GM23338 (cell line): Measurements from ENCODE around the gene SLC16A2. TPM values are rescaled to one million over a fixed set of nuclear protein-coding genes. Genes with fewer than 3 reads are reported as not detected.

Source experiments
- ATAC-seq: fragments of 200-7000 bp; cut with Tn5 transposase; 3 replicates; pipeline ENCODE4 v1.9.1; 2020
- DNase-seq: peaks from one replicate; pipeline ENCODE4 v3.0.0-alpha.2; 2015; ENCODE audit warnings: low spot score
- H2AFZ ChIP-seq: fragments of 200-600 bp; sonication (generic); 2 replicates; pipeline ENCODE4 v1.8.0; 2016; ENCODE audit warnings: antibody characterized with exemption, mild to moderate bottlenecking, moderate library complexity
- H3F3A ChIP-seq: fragments of 200-600 bp; sonication (generic); replicated peaks from 2 replicates; pipeline ENCODE4 v1.8.0; 2017; ENCODE audit warnings: antibody characterized with exemption, mixed run types, low read depth
- H3K27ac ChIP-seq: fragments of 200-600 bp; sonication (generic); 2 replicates; pipeline ENCODE4 v1.6.1; 2016; ENCODE audit warnings: low read depth
- H3K27me3 ChIP-seq: fragments of 200-600 bp; sonication (generic); 2 replicates; pipeline ENCODE4 v1.8.0; 2016; ENCODE audit warnings: mild to moderate bottlenecking, mixed run types, moderate library complexity; ENCODE audit not compliant: insufficient read depth
- H3K36me3 ChIP-seq: fragments of 200-600 bp; sonication (generic); 2 replicates; pipeline ENCODE4 v1.8.0; 2016; ENCODE audit warnings: mild to moderate bottlenecking; ENCODE audit not compliant: insufficient read depth
- H3K4me1 ChIP-seq: fragments of 200-600 bp; sonication (generic); 2 replicates; pipeline ENCODE4 v1.8.0; 2016; ENCODE audit warnings: mild to moderate bottlenecking, moderate library complexity; ENCODE audit not compliant: insufficient read depth
- H3K4me2 ChIP-seq: fragments of 200-600 bp; sonication (generic); 2 replicates; pipeline ENCODE4 v1.7.1; 2017; ENCODE audit warnings: mixed run types
- H3K4me3 ChIP-seq: fragments of 200-600 bp; sonication (generic); 2 replicates; pipeline ENCODE4 v1.6.1; 2016; ENCODE audit warnings: mixed run types
- H3K79me2 ChIP-seq: fragments of 200-600 bp; sonication (generic); replicated peaks from 2 replicates; pipeline ENCODE4 v1.8.0; 2017; ENCODE audit warnings: mild to moderate bottlenecking; ENCODE audit not compliant: insufficient read depth
- H3K9me2 ChIP-seq: fragments of 200-600 bp; sonication (generic); 2 replicates; pipeline ENCODE4 v1.8.0; 2017; ENCODE audit not compliant: insufficient read depth
- H4K20me1 ChIP-seq: fragments of 200-600 bp; sonication (generic); replicated peaks from 2 replicates; pipeline ENCODE4 v1.8.0; 2017; ENCODE audit warnings: mild to moderate bottlenecking; ENCODE audit not compliant: insufficient read depth
- H3K27ac Mint-ChIP-seq: 2 replicates; pipeline ENCODE4 v1.8.0; 2020; ENCODE audit warnings: inconsistent platforms, mild to moderate bottlenecking, moderate library complexity, mixed read lengths
- H3K27me3 Mint-ChIP-seq: 3 replicates; pipeline ENCODE4 v1.8.0; 2022; ENCODE audit warnings: low read depth, mild to moderate bottlenecking, moderate library complexity, mixed read lengths, inconsistent platforms; ENCODE audit not compliant: insufficient read depth, poor library complexity
- H3K36me3 Mint-ChIP-seq: 3 replicates; pipeline ENCODE4 v1.8.0; 2021; ENCODE audit warnings: low read depth, mild to moderate bottlenecking, inconsistent platforms, moderate library complexity, mixed read lengths
- H3K4me1 Mint-ChIP-seq: 3 replicates; pipeline ENCODE4 v1.8.0; 2020; ENCODE audit warnings: mild to moderate bottlenecking, inconsistent platforms, mixed read lengths
- H3K4me3 Mint-ChIP-seq: 3 replicates; pipeline ENCODE4 v1.8.0; 2021; ENCODE audit warnings: moderate library complexity, mild to moderate bottlenecking, inconsistent platforms, mixed read lengths
- H3K9me3 Mint-ChIP-seq: 3 replicates; pipeline ENCODE4 v1.8.0; 2020; ENCODE audit warnings: moderate library complexity, mild to moderate bottlenecking, inconsistent platforms, mixed read lengths
- CREB1 ChIP-seq: fragments of 250-450 bp; sonication (Bioruptor Pico); IDR thresholded peaks from 2 replicates; pipeline ENCODE4 v1.5.0; 2020; ENCODE audit warnings: low read depth, mild to moderate bottlenecking, moderate library complexity
- EZH2 ChIP-seq: fragments of 200-600 bp; sonication (generic); IDR thresholded peaks from one replicate; pipeline ENCODE4 v1.8.0; 2017; ENCODE audit warnings: antibody characterized with exemption, mild to moderate bottlenecking, low read depth; ENCODE audit not compliant: unreplicated experiment
- EZH2phosphoT487 ChIP-seq: fragments of 200-600 bp; sonication (generic); IDR thresholded peaks from one replicate; pipeline ENCODE4 v1.8.1; 2018; ENCODE audit warnings: antibody characterized with exemption; ENCODE audit not compliant: unreplicated experiment
- JUNB ChIP-seq: IDR thresholded peaks from one replicate; pipeline ENCODE4 v1.6.1; 2016; ENCODE audit warnings: antibody characterized with exemption; ENCODE audit not compliant: unreplicated experiment
- NANOG ChIP-seq: IDR thresholded peaks from 2 replicates; pipeline ENCODE4 v1.6.1; 2016; ENCODE audit warnings: antibody characterized with exemption, borderline replicate concordance
- POLR2AphosphoS5 ChIP-seq: IDR thresholded peaks from 2 replicates; pipeline ENCODE4 v1.6.1; 2016; ENCODE audit warnings: antibody characterized with exemption, low read depth
- STAT1 ChIP-seq: IDR thresholded peaks from one replicate; pipeline ENCODE4 v1.6.1; 2016; ENCODE audit warnings: antibody characterized with exemption; ENCODE audit not compliant: unreplicated experiment
- ZNF114 ChIP-seq: fragments of 250-450 bp; sonication (Bioruptor Pico); IDR thresholded peaks from 2 replicates; pipeline ENCODE4 v1.5.0; 2020; ENCODE audit warnings: mild to moderate bottlenecking, moderate library complexity
- ZNF331 ChIP-seq: fragments of 250-450 bp; sonication (Bioruptor Pico); IDR thresholded peaks from 2 replicates; pipeline ENCODE4 v1.5.0; 2020; ENCODE audit warnings: low read depth, mild to moderate bottlenecking, moderate library complexity
- polyA plus RNA-seq: library from polyadenylated mRNA; unstranded; fragments of >200 nt; fragmentation: Nextera tagmentation; extraction: Ambion mirVana; gene quantifications from 2 replicates; pipeline ENCODE4 v1.2.1, GENCODE V29; 2016
- total RNA-seq: library from RNA; depleted of rRNA; stranded (reverse); fragments of >200 nt; shearing (Covaris generic); gene quantifications from 2 replicates; pipeline ENCODE4 v1.2.3, GENCODE V29; 2014
- TF ChIP-seq, protein P1 (sequence below): IDR thresholded peaks from 2 replicates; pipeline ENCODE4 v1.6.1; 2016; ENCODE audit warnings: antibody characterized with exemption
- TF ChIP-seq, protein P2 (sequence below): fragments of 250-450 bp; sonication (Bioruptor Pico); IDR thresholded peaks from 2 replicates; pipeline ENCODE4 v1.5.0; 2020; ENCODE audit warnings: mild to moderate bottlenecking, moderate library complexity
- TF ChIP-seq, protein P3 (sequence below): IDR thresholded peaks from one replicate; pipeline ENCODE4 v1.6.1; 2018; ENCODE audit warnings: antibody characterized with exemption; ENCODE audit not compliant: unreplicated experiment
- TF ChIP-seq, protein P4 (sequence below), 2 experiments: fragments of 200-600 bp in 1 of 2; sonication (generic) in 1 of 2; conservative IDR thresholded peaks; 2 replicates each; pipeline versions ENCODE4 v1.5.1 to v1.6.1; 2016 to 2017; ENCODE audit warnings: antibody characterized with exemption in 2 of 2, low read depth in 2 of 2, mild to moderate bottlenecking in 2 of 2, moderate library complexity in 1 of 2

The SLC16A2 gene
- total and polyA plus RNA-seq, 2 experiments from 2014 or later: 11.1 to 27.9 TPM

DNA sequence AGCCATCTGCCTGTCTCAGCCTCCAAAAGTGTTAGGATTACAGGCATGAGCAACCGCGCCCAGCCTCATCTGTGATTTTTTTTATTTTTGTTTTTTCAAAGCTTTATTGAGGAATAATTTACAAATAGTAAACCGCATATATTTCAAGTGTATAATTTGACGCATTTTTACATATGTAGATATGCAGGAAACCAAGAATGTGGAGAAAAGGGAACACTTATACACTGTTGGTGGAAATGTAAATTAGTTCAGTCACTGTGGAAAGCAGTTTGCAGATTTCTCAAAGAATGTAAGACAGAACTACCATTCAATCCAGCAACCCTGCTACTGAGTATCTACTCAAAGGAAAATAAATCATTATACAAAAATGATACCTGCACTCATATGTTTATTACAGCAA, 85.9 kb downstream of the SLC16A2 start:
- H3K79me2 ChIP-seq: no peaks in the 10 kb centered on the region
- H2AFZ ChIP-seq: no peak overlapping the region
- H3K36me3 ChIP-seq: no peaks in the 10 kb centered on the region
- H3K4me1 ChIP-seq: no peaks in the 10 kb centered on the region
- no peak overlapping the region for H3K4me2 ChIP-seq
- no peak for DNase-seq
- H3K27me3 ChIP-seq: no peaks in the 10 kb centered on the region
- H3K4me1 Mint-ChIP-seq: 0 out of 3 replicates have a peak, but pooled peaks cover 4% of the 10 kb centered on the region
- no peaks in the 10 kb centered on the region for H3F3A ChIP-seq
- no peak overlapping the region for H3K4me3 ChIP-seq
- H3K9me2 ChIP-seq: no peaks in the 10 kb centered on the region
- H3K27ac ChIP-seq: no peak overlapping the region
- H3K27ac Mint-ChIP-seq: no peak overlapping the region
- H3K27me3 Mint-ChIP-seq: no peaks in the 10 kb centered on the region
- H3K36me3 Mint-ChIP-seq: no peaks in the 10 kb centered on the region
- no peak for TF ChIP-seq EZH2
- TF ChIP-seq CREB1 (CRISPR knock-in tag): no peak
- TF ChIP-seq, protein P1, sequence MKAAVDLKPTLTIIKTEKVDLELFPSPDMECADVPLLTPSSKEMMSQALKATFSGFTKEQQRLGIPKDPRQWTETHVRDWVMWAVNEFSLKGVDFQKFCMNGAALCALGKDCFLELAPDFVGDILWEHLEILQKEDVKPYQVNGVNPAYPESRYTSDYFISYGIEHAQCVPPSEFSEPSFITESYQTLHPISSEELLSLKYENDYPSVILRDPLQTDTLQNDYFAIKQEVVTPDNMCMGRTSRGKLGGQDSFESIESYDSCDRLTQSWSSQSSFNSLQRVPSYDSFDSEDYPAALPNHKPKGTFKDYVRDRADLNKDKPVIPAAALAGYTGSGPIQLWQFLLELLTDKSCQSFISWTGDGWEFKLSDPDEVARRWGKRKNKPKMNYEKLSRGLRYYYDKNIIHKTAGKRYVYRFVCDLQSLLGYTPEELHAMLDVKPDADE: no peak
- TF ChIP-seq, protein P2, sequence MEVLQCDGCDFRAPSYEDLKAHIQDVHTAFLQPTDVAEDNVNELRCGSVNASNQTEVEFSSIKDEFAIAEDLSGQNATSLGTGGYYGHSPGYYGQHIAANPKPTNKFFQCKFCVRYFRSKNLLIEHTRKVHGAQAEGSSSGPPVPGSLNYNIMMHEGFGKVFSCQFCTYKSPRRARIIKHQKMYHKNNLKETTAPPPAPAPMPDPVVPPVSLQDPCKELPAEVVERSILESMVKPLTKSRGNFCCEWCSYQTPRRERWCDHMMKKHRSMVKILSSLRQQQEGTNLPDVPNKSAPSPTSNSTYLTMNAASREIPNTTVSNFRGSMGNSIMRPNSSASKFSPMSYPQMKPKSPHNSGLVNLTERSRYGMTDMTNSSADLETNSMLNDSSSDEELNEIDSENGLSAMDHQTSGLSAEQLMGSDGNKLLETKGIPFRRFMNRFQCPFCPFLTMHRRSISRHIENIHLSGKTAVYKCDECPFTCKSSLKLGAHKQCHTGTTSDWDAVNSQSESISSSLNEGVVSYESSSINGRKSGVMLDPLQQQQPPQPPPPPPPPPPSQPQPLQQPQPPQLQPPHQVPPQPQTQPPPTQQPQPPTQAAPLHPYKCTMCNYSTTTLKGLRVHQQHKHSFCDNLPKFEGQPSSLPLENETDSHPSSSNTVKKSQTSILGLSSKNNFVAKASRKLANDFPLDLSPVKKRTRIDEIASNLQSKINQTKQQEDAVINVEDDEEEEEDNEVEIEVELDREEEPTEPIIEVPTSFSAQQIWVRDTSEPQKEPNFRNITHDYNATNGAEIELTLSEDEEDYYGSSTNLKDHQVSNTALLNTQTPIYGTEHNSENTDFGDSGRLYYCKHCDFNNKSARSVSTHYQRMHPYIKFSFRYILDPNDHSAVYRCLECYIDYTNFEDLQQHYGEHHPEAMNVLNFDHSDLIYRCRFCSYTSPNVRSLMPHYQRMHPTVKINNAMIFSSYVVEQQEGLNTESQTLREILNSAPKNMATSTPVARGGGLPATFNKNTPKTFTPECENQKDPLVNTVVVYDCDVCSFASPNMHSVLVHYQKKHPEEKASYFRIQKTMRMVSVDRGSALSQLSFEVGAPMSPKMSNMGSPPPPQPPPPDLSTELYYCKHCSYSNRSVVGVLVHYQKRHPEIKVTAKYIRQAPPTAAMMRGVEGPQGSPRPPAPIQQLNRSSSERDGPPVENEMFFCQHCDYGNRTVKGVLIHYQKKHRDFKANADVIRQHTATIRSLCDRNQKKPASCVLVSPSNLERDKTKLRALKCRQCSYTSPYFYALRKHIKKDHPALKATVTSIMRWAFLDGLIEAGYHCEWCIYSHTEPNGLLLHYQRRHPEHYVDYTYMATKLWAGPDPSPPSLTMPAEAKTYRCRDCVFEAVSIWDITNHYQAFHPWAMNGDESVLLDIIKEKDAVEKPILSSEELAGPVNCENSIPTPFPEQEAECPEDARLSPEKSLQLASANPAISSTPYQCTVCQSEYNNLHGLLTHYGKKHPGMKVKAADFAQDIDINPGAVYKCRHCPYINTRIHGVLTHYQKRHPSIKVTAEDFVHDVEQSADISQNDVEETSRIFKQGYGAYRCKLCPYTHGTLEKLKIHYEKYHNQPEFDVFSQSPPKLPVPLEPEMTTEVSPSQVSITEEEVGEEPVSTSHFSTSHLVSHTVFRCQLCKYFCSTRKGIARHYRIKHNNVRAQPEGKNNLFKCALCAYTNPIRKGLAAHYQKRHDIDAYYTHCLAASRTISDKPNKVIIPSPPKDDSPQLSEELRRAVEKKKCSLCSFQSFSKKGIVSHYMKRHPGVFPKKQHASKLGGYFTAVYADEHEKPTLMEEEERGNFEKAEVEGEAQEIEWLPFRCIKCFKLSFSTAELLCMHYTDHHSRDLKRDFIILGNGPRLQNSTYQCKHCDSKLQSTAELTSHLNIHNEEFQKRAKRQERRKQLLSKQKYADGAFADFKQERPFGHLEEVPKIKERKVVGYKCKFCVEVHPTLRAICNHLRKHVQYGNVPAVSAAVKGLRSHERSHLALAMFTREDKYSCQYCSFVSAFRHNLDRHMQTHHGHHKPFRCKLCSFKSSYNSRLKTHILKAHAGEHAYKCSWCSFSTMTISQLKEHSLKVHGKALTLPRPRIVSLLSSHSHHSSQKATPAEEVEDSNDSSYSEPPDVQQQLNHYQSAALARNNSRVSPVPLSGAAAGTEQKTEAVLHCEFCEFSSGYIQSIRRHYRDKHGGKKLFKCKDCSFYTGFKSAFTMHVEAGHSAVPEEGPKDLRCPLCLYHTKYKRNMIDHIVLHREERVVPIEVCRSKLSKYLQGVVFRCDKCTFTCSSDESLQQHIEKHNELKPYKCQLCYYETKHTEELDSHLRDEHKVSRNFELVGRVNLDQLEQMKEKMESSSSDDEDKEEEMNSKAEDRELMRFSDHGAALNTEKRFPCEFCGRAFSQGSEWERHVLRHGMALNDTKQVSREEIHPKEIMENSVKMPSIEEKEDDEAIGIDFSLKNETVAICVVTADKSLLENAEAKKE (CRISPR knock-in tag): no peak
- TF ChIP-seq EZH2phosphoT487: no peak
- no peak for TF ChIP-seq ZNF331 (CRISPR knock-in tag)
- no peak for TF ChIP-seq STAT1
- no peak for TF ChIP-seq NANOG
- TF ChIP-seq JUNB: no peak
- TF ChIP-seq, protein P3, sequence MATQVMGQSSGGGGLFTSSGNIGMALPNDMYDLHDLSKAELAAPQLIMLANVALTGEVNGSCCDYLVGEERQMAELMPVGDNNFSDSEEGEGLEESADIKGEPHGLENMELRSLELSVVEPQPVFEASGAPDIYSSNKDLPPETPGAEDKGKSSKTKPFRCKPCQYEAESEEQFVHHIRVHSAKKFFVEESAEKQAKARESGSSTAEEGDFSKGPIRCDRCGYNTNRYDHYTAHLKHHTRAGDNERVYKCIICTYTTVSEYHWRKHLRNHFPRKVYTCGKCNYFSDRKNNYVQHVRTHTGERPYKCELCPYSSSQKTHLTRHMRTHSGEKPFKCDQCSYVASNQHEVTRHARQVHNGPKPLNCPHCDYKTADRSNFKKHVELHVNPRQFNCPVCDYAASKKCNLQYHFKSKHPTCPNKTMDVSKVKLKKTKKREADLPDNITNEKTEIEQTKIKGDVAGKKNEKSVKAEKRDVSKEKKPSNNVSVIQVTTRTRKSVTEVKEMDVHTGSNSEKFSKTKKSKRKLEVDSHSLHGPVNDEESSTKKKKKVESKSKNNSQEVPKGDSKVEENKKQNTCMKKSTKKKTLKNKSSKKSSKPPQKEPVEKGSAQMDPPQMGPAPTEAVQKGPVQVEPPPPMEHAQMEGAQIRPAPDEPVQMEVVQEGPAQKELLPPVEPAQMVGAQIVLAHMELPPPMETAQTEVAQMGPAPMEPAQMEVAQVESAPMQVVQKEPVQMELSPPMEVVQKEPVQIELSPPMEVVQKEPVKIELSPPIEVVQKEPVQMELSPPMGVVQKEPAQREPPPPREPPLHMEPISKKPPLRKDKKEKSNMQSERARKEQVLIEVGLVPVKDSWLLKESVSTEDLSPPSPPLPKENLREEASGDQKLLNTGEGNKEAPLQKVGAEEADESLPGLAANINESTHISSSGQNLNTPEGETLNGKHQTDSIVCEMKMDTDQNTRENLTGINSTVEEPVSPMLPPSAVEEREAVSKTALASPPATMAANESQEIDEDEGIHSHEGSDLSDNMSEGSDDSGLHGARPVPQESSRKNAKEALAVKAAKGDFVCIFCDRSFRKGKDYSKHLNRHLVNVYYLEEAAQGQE: no peak
- TF ChIP-seq, protein P4, sequence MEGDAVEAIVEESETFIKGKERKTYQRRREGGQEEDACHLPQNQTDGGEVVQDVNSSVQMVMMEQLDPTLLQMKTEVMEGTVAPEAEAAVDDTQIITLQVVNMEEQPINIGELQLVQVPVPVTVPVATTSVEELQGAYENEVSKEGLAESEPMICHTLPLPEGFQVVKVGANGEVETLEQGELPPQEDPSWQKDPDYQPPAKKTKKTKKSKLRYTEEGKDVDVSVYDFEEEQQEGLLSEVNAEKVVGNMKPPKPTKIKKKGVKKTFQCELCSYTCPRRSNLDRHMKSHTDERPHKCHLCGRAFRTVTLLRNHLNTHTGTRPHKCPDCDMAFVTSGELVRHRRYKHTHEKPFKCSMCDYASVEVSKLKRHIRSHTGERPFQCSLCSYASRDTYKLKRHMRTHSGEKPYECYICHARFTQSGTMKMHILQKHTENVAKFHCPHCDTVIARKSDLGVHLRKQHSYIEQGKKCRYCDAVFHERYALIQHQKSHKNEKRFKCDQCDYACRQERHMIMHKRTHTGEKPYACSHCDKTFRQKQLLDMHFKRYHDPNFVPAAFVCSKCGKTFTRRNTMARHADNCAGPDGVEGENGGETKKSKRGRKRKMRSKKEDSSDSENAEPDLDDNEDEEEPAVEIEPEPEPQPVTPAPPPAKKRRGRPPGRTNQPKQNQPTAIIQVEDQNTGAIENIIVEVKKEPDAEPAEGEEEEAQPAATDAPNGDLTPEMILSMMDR (conservative IDR thresholded peaks at IDR 0.05; ENCODE audit: low read depth in 2 of 2): no peak
- no peak for TF ChIP-seq ZNF114 (CRISPR knock-in tag)
- no peak for TF ChIP-seq POLR2AphosphoS5
- ATAC-seq: no peak
- H4K20me1 ChIP-seq: no peaks in the 10 kb centered on the region
- H3K9me3 Mint-ChIP-seq: no peaks in the 10 kb centered on the region
- no peak overlapping the region for H3K4me3 Mint-ChIP-seq
